ENCODE data around the gene ANKH.

- TF ChIP-seq CTCF (conservative IDR thresholded peaks at IDR 0.05; ENCODE audit: low read depth, low read length) (no peak), EZH2 (IDR thresholded peaks at IDR 0.05; ENCODE audit: borderline replicate concordance, low read depth, low read length, poor library complexity, severe bottlenecking) (no peak)
Measured at GRCh38 chr5:14816374-14816998, 55.1 kb downstream of the ANKH start.
